Measurements from ENCODE around the gene ZNF653. TPM values are rescaled to one million over a fixed set of nuclear protein-coding genes. Genes with fewer than 3 reads are reported as not detected.
A peak's percentile ranks its signal among the peaks of the same experiment; 100 is the strongest.

Gene ZNF653
- total and polyA plus RNA-seq, 9 of the 15 experiments (the other 6 are each of a cell fraction or from before 2014, with no cell fraction given): 1.6 to 8.0 (median 4.2) TPM; not detected in 2

GRCh38 chr19:11535792-11536595, 30.4 kb upstream of the ZNF653 start (continued):
- TF ChIP-seq SP1 (CRISPR knock-in tag; IDR thresholded peaks at IDR 0.05) (peak; percentile 99), HDAC1 (IDR thresholded peaks at IDR 0.05) (0 out of 4 replicates have a peak, but pooled peaks of 1 of the 2 experiments have one; percentile 60), LEF1 (IDR thresholded peaks at IDR 0.05) (no peak), ZBTB33 (CRISPR knock-in tag; IDR thresholded peaks at IDR 0.05) (0 out of 2 replicates have a peak, but pooled peaks have one; percentile 10), SUPT5H (IDR thresholded peaks at IDR 0.05) (peak; percentile 64), TAF1 (IDR thresholded peaks at IDR 0.05; ENCODE audit: control insufficient read depth, extremely low read depth, insufficient read depth, low read length, severe bottlenecking) (peak; percentile 75), ILK (tag; IDR thresholded peaks at IDR 0.05; ENCODE audit: borderline replicate concordance, low read depth) (no peak), E2F1 (CRISPR knock-in tag; IDR thresholded peaks at IDR 0.05) (no peak), ATF1 (CRISPR knock-in tag; IDR thresholded peaks at IDR 0.05) (peak; percentile 66), ATF1 (tag; IDR thresholded peaks at IDR 0.05) (peak; percentile 99), TSC22D4 (tag; IDR thresholded peaks at IDR 0.05) (no peak), MNT (conservative IDR thresholded peaks at IDR 0.05) (peak in 1 of 2 experiments; percentile 71; a peak in 3 of 4 replicates), MLX (CRISPR knock-in tag; conservative IDR thresholded peaks at IDR 0.05) (no peak), NEUROD1 (IDR thresholded peaks at IDR 0.05; ENCODE audit: borderline replicate concordance, low read depth, low read length, partially characterized antibody) (peak; percentile 81), UBTF (IDR thresholded peaks at IDR 0.05; ENCODE audit: borderline replicate concordance in 1 of 2, low read depth in 2 of 2, low read length in 2 of 2) (no peak), EWSR1 (IDR thresholded peaks at IDR 0.05; ENCODE audit: borderline replicate concordance, low read depth, partially characterized antibody) (no peak), SMARCE1 (IDR thresholded peaks at IDR 0.05) (peak; percentile 57; the same call in 1 of the 2 replicates), ZNF57 (CRISPR knock-in tag; IDR thresholded peaks at IDR 0.05) (no peak), CBX3 (IDR thresholded peaks at IDR 0.05; ENCODE audit: borderline replicate concordance in 1 of 2, low read length in 2 of 2) (peak in 1 of 2 experiments; percentile 89; a peak in 1 of 3 replicates)

Measured in K562 (cell line).